IPS-20b (cell line): ENCODE results near the gene GPR31.
A peak's percentile ranks its signal among the peaks of the same experiment; 100 is the strongest.

ENCODE experiments used
- H3K27ac ChIP-seq: one replicate; pipeline ENCODE4 v1.5.1; 2013; ENCODE audit warnings: low read length
- H3K27me3 ChIP-seq: 2 replicates; pipeline ENCODE4 v1.6.1; 2013; ENCODE audit warnings: mild to moderate bottlenecking, low read length, inconsistent platforms; ENCODE audit not compliant: insufficient read depth
- H3K36me3 ChIP-seq: 2 replicates; pipeline ENCODE4 v1.6.1; 2013; ENCODE audit warnings: low read depth, mild to moderate bottlenecking, inconsistent platforms, low read length, moderate library complexity; ENCODE audit not compliant: insufficient read depth
- H3K4me1 ChIP-seq: 2 replicates; pipeline ENCODE4 v1.6.1; 2013; ENCODE audit warnings: mild to moderate bottlenecking, control low read depth, inconsistent platforms, low read length, moderate library complexity; ENCODE audit not compliant: insufficient read depth
- H3K4me3 ChIP-seq: 2 replicates; pipeline ENCODE4 v1.5.1; 2013; ENCODE audit warnings: mild to moderate bottlenecking, low read length, inconsistent platforms
- H3K9ac ChIP-seq: 2 replicates; pipeline ENCODE4 v1.6.1; 2013; ENCODE audit warnings: low read depth, mild to moderate bottlenecking, inconsistent platforms, low read length, moderate library complexity
- H3K9me3 ChIP-seq: 2 replicates; pipeline ENCODE4 v1.6.1; 2013; ENCODE audit warnings: mild to moderate bottlenecking, low read depth, low read length, inconsistent platforms; ENCODE audit not compliant: insufficient read depth

The GPR31 gene

DNA sequence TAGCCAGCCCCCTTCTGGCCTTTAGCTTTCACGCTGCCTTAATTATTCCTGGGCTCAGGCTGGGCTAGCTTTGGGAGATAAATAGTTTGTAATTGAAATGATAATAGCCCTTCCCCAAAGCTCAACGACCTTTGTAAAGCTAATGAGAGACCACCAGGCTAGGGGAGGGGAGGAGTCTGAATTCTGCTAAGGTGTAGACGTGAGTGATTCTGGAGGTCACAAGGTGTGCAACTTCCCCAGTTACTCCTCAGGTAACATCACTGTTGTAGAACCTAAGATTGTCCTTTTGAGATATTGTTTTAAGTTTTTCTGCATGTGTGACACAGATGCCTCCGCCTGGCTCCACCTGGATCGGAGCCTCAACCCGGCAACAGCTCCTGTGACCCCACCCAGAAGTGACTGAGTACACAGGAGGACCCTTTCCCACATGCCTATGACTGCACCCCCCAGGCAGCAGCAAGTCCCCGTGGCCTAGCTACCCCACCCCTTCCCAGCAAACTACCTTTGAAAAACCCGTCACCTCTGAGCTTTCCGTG is 5.8 kb upstream of the GPR31 start:
- Histone ChIP-seq H3K9ac (peak overlapping the region; percentile 77), H3K9me3 (no peaks in the 10 kb centered on the region), H3K4me1 (peaks cover 35% of the 10 kb centered on the region), H3K27ac (peak overlapping the region; percentile 96), H3K36me3 (no peaks in the 10 kb centered on the region), H3K4me3 (peak overlapping the region; percentile 58; the same call in 1 of the 2 replicates), H3K27me3 (no peaks in the 10 kb centered on the region)

DNA sequence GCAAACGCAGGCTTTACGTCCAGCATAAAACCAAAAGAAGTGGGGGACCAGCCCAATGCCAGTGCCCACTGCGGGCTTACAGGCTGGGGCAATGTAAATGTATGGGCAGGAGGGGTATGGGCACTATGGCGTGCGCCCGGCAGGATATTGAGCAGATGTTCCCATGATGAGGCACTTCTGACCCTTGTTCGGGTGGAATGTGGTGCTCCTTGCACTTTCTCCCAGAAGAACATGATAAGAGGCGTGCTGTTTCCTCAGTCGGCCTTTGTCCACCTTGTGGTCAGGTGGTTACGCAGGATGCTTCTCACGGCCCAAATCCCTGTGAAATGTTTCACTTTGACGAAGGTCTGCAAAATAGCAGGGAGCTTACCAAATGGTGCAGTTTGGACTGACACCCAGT is 4.8 kb upstream of the GPR31 start:
- peak overlapping the region; percentile 96 for H3K27ac ChIP-seq
- H3K9ac ChIP-seq = peak overlapping the region; percentile 69; the same call in 1 of the 2 replicates

DNA sequence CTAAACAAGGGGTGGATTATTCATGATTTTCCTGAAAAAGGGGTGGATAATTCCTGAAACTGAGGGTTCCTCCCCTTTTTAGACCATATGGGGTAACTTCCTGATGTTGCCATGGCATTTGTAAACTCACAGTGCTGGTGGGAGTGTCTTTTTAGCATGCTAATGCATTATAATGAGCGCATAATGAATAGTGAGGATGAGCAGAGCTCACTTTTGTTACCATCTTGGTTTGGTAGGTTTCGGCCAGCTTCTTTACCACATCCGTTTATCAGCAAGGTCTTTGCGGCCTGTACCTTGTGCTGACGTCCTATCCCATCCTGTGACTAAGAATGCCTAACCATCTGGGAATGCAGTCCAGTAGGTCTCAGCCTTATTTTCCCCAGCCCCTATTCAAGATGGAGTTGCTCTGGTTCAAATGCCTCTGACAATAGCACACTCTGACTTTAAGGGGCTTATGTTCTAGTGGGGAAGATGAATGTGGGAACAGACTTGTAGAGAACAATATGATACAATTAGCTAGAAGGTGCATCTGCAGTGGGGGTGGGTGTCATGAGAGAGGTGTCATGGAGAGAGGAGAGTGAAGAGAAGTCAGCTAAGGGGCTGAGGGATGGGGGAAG is 4.2 kb upstream of the GPR31 start:
- Histone ChIP-seq H3K9me3 (no peaks in the 10 kb centered on the region), H3K27ac (peak overlapping the region; percentile 42), H3K4me1 (peaks cover 35% of the 10 kb centered on the region), H3K4me3 (no peak overlapping the region), H3K36me3 (no peaks in the 10 kb centered on the region), H3K9ac (peak overlapping the region; percentile 69; the same call in 1 of the 2 replicates), H3K27me3 (no peaks in the 10 kb centered on the region)

More for the DNA sequence above, 4.8 kb upstream of the GPR31 start:
- Histone ChIP-seq H3K27me3 (no peaks in the 10 kb centered on the region), H3K36me3 (no peaks in the 10 kb centered on the region), H3K9me3 (no peaks in the 10 kb centered on the region), H3K4me1 (peaks cover 35% of the 10 kb centered on the region), H3K4me3 (peak overlapping the region; percentile 16; the same call in 1 of the 2 replicates)

DNA sequence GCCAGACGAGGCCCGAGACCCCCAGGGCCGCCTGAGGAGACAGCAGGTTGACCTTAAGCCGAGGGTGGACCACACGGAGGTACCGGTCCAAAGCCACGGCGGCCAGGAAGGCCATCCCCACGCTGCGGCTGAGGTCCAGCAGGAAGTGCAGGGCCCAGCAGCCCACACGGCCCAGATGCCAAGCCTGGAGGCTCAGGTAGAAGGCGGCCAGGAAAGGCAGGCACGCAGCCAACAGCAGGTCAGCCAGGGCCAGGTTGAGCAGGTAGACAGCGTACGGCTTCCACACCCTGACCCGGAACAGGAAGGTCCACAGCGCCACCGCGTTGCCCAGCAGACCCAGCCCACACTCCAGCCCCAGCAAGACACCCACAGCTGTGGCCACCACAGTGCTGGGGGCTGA is 366 bp downstream of the GPR31 start:
- no peaks in the 10 kb centered on the region for H3K27me3 ChIP-seq
- no peaks in the 10 kb centered on the region for H3K36me3 ChIP-seq
- H3K9me3 ChIP-seq = no peaks in the 10 kb centered on the region
- H3K9ac ChIP-seq = no peak overlapping the region
- no peak overlapping the region for H3K27ac ChIP-seq
- no peak overlapping the region for H3K4me3 ChIP-seq
- peaks cover 7% of the 10 kb centered on the region; the same call in 1 of the 2 replicates for H3K4me1 ChIP-seq

DNA sequence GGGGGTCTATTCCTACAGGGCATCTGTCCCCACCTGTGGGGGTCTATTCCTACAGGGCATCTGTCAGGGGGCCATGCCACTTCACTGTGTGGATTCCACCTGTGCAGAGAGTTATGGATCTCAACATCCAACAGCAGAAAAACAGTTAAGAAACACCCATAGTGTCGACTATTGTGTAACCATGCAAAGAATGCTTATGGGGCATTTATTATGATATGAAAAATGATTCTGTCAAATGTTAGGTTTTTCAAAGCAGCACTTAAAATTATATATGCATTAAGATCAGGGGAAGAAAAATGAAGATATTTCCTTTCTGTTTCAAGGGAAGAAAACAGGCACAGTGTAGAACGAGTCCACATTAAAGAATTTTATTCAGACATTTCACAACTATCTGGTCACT is 2.9 kb downstream of the GPR31 start:
- H3K4me1 ChIP-seq = peaks cover 15% of the 10 kb centered on the region; the same call in 1 of the 2 replicates
- H3K9ac ChIP-seq = no peak overlapping the region
- no peak overlapping the region for H3K4me3 ChIP-seq
- H3K9me3 ChIP-seq = no peaks in the 10 kb centered on the region
- no peaks in the 10 kb centered on the region for H3K36me3 ChIP-seq
- no peak overlapping the region for H3K27ac ChIP-seq
- no peaks in the 10 kb centered on the region for H3K27me3 ChIP-seq

DNA sequence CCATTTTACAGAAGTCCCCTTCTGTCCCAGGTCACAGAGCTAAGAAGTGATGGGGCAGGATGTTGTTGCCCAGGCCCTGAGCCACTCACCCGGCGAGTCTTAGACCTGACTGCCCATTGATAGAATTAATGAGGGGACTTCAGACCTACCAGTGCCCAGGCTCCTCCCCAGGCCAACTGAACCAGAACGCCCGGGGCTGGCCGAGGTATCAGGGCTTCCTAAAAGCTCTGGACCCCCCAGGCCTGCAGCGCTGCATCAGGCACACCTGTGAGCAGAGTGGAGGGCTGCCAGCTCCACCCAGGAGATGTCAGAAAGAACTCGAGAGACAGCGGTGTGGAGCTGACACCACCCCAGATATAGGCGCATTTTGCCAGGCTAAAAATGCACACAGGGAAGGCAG is 3.5 kb downstream of the GPR31 start:
- no peaks in the 10 kb centered on the region for H3K36me3 ChIP-seq
- H3K4me3 ChIP-seq = no peak overlapping the region
- peaks cover 15% of the 10 kb centered on the region; the same call in 1 of the 2 replicates for H3K4me1 ChIP-seq
- H3K9me3 ChIP-seq = no peaks in the 10 kb centered on the region
- no peak overlapping the region for H3K27ac ChIP-seq
- H3K27me3 ChIP-seq = no peaks in the 10 kb centered on the region
- H3K9ac ChIP-seq = no peak overlapping the region

DNA sequence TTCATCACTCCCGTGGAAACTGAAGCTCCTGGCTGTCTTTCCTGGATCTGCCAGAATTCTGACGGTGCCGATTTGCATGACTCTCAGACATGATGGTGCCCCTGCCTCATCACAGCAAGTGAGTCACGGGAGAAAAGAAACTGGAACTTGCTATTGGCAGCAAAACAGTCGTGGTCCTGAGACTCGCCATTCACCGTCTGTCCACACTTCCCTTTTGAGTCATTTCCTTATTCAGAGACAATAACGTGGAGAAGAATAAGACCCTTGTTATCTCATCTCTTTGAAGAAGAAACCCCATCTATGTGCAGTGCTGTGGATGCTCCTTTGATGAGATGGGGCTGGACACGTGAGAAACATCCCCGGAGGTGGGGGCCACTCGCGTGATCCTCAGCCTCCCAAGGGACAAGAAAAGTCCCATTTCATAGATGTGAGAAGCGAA is 4.2 kb downstream of the GPR31 start:
- Histone ChIP-seq H3K36me3 (no peaks in the 10 kb centered on the region), H3K9me3 (no peaks in the 10 kb centered on the region), H3K27ac (no peak overlapping the region), H3K27me3 (peaks cover 2% of the 10 kb centered on the region; the same call in 1 of the 2 replicates), H3K9ac (no peak overlapping the region), H3K4me1 (peaks cover 15% of the 10 kb centered on the region; the same call in 1 of the 2 replicates), H3K4me3 (no peak overlapping the region)

DNA sequence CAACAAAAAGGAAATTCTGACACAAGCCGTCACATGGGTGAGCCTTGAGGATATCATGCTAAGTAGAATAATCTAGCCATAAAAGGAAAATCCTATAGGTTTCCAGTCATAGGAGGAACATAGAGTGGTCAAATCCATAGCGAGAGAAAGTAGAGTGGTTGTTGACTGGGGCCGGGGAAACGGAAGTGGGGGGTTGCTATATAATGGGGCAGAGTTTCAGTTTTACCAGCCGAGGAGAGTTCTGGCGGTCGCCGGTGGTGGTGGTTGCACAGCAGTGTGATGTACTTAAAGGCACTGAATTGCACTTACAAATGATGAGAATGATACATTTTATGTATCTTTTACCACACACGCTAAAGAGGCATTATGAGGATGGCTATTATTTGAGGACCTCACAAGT is 4.9 kb downstream of the GPR31 start:
- peaks cover 8% of the 10 kb centered on the region for H3K27me3 ChIP-seq
- H3K4me1 ChIP-seq = peaks cover 21% of the 10 kb centered on the region; the same call in 1 of the 2 replicates
- H3K36me3 ChIP-seq = no peaks in the 10 kb centered on the region
- no peak overlapping the region for H3K9ac ChIP-seq
- no peaks in the 10 kb centered on the region for H3K9me3 ChIP-seq
- H3K4me3 ChIP-seq = no peak overlapping the region
- H3K27ac ChIP-seq = no peak overlapping the region

DNA sequence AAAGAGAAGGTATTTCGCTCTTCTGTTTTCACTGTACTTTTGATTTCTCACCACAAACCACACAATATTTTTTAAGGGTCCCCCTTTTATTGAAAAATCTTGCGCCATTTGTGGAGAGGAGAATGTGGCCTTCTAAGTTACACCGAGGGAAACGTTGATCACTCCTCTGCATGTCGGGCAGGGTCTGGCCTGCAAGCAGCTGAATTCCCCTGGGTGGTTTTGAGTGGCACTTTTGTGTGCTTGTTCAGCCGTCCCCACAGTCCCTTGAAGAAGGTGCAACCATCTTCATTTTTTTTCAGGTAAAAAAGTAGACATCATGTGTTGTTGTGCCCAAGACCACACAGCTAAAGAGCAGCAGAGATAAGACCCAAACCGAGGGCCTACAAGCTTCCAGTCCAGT is 6.1 kb downstream of the GPR31 start:
- Histone ChIP-seq H3K9me3 (no peaks in the 10 kb centered on the region), H3K4me3 (no peak overlapping the region), H3K27me3 (peaks cover 14% of the 10 kb centered on the region), H3K36me3 (no peaks in the 10 kb centered on the region), H3K9ac (no peak overlapping the region), H3K4me1 (peaks cover 33% of the 10 kb centered on the region; the same call in 1 of the 2 replicates), H3K27ac (no peak overlapping the region)

DNA sequence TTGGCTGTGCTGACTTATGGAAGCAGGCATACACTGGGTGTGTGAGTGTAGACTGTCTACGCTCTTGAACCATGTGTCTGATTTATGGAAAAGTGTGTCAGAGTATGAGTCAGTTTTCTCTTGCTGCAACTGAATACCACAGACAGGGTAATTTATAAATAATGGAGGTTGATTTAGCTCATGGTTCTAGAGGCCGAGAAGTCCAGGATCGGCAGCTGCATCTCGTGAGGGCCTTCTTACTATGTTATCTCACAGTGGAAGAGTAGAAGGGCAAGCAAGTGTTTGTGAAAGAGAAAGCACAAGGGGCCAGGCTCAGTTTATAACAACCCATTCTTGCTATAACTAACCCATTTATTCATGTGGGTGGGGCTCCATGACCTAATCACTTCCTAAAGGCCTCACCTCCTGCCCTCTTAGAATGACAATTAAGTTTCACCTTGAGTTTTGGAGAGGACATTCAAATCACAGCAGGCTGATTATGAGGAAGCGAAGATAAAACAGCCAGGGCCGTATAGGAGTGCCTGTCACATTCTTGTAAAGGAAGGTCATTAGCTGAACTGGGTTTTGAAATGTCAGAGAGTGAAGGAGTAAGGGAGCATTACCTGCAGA is 6.7 kb downstream of the GPR31 start:
- H3K9me3 ChIP-seq = no peaks in the 10 kb centered on the region
- H3K27me3 ChIP-seq = peaks cover 20% of the 10 kb centered on the region
- H3K36me3 ChIP-seq = no peaks in the 10 kb centered on the region
- H3K27ac ChIP-seq = no peak overlapping the region
- H3K9ac ChIP-seq = no peak overlapping the region
- peaks cover 39% of the 10 kb centered on the region for H3K4me1 ChIP-seq
- no peak overlapping the region; the same call in 1 of the 2 replicates for H3K4me3 ChIP-seq

DNA sequence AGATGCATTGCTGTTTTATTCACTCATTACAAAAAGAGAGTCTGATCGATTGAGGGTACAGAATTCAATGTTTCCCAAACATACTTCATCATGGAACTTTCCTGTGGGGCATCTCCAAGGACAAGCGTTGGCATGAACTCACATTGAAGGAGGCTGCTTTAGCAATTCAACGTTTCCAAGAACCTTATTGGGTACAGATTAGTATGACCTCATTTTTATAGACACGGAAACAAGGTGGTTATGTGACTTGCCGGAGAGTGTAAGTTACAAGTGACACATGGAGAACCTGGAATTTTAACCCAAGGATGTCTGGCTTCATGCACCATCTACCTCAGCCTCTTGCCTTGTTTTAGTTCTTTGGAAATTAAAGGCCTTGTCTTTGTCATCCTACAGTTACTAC is 8.8 kb downstream of the GPR31 start:
- no peaks in the 10 kb centered on the region for H3K36me3 ChIP-seq
- no peak overlapping the region for H3K9ac ChIP-seq
- H3K27ac ChIP-seq = no peak overlapping the region
- peaks cover 4% of the 10 kb centered on the region; the same call in 1 of the 2 replicates for H3K9me3 ChIP-seq
- H3K27me3 ChIP-seq = peaks cover 23% of the 10 kb centered on the region
- no peak overlapping the region for H3K4me3 ChIP-seq
- H3K4me1 ChIP-seq = peaks cover 43% of the 10 kb centered on the region

DNA sequence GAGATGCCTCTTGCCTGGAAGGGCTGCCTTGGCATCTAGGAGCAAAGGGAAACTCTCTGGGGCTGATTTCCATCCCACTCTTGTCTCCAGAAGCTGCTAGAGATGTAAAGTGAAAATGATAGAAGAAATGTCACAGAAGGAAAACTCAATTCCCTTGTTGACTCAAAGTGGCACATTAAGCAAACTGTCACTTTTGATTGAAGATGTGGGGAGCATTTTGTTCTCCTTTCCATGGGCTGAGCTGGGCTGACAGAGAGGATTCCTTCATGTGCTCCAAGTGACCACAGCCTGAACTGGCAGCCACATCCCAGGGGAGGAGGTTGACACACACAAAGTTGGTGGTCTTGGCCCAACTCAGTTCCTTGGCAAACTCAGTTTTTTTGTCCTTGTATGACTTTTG is 9.8 kb downstream of the GPR31 start:
- peaks cover 4% of the 10 kb centered on the region; the same call in 1 of the 2 replicates for H3K9me3 ChIP-seq
- H3K36me3 ChIP-seq = no peaks in the 10 kb centered on the region
- H3K4me3 ChIP-seq = no peak overlapping the region
- no peak overlapping the region; the same call in 1 of the 2 replicates for H3K9ac ChIP-seq
- peaks cover 43% of the 10 kb centered on the region for H3K4me1 ChIP-seq
- H3K27ac ChIP-seq = no peak overlapping the region
- peaks cover 23% of the 10 kb centered on the region for H3K27me3 ChIP-seq
